H9 (cell line): ENCODE data around the gene STX2. TPM values are rescaled to one million over a fixed set of nuclear protein-coding genes. Genes with fewer than 3 reads are reported as not detected.

ENCODE experiments used
- DNase-seq: peaks from one replicate; pipeline ENCODE4 v3.0.0-alpha.2; 2017
- H2AFZ ChIP-seq: one replicate; pipeline ENCODE4 v1.6.1; 2013; ENCODE audit warnings: mild to moderate bottlenecking, low read length, control low read depth, moderate library complexity
- H2AK5ac ChIP-seq: 2 replicates; pipeline ENCODE4 v1.6.1; 2013; ENCODE audit warnings: low read length, control low read depth, mixed read lengths; ENCODE audit not compliant: insufficient read length
- H2BK120ac ChIP-seq: one replicate; pipeline ENCODE4 v1.6.1; 2013; ENCODE audit warnings: low read depth, mild to moderate bottlenecking, low read length, control low read depth, inconsistent platforms; ENCODE audit not compliant: poor library complexity, severe bottlenecking
- H2BK12ac ChIP-seq: 2 replicates; pipeline ENCODE4 v1.6.1; 2013; ENCODE audit warnings: low read length, control low read depth, mixed read lengths, low read depth; ENCODE audit not compliant: insufficient read length
- H2BK15ac ChIP-seq: 2 replicates; pipeline ENCODE4 v1.6.1; 2013; ENCODE audit warnings: low read depth, low read length, control low read depth
- H2BK20ac ChIP-seq: one replicate; pipeline ENCODE4 v1.6.1; 2013; ENCODE audit warnings: low read depth, mild to moderate bottlenecking, low read length, control low read depth, inconsistent platforms; ENCODE audit not compliant: poor library complexity, severe bottlenecking
- H2BK5ac ChIP-seq: 2 replicates; pipeline ENCODE4 v1.6.1; 2013; ENCODE audit warnings: low read length, control low read depth, mixed read lengths; ENCODE audit not compliant: insufficient read length
- H3K14ac ChIP-seq: 2 replicates; pipeline ENCODE4 v1.6.1; 2013; ENCODE audit warnings: low read length, control low read depth; ENCODE audit not compliant: insufficient read depth
- H3K18ac ChIP-seq: 2 replicates; pipeline ENCODE4 v1.6.1; 2013; ENCODE audit warnings: low read depth, mild to moderate bottlenecking, mixed read lengths, low read length, control low read depth; ENCODE audit not compliant: insufficient read length
- H3K23ac ChIP-seq: 2 replicates; pipeline ENCODE4 v1.6.1; 2013; ENCODE audit warnings: low read length, control low read depth, mixed read lengths, low read depth; ENCODE audit not compliant: insufficient read length
- H3K23me2 ChIP-seq: 2 replicates; pipeline ENCODE4 v1.6.1; 2013; ENCODE audit warnings: low read depth, mild to moderate bottlenecking, mixed read lengths, low read length, control low read depth; ENCODE audit not compliant: insufficient read length, poor library complexity, severe bottlenecking
- H3K27ac ChIP-seq: 2 replicates; pipeline ENCODE4 v1.5.1; 2013; ENCODE audit warnings: low read length, control low read depth, mixed read lengths, low read depth; ENCODE audit not compliant: insufficient read length
- H3K27me3 ChIP-seq: 2 replicates; pipeline ENCODE4 v1.6.1; 2013; ENCODE audit warnings: low read length, control low read depth, inconsistent platforms; ENCODE audit not compliant: insufficient read depth
- H3K4ac ChIP-seq: 2 replicates; pipeline ENCODE4 v1.6.1; 2013; ENCODE audit warnings: low read depth, mild to moderate bottlenecking, control low read depth, inconsistent platforms, low read length, moderate library complexity
- H3K4me1 ChIP-seq: 2 replicates; pipeline ENCODE4 v1.6.1; 2013; ENCODE audit warnings: low read length, control low read depth, inconsistent platforms; ENCODE audit not compliant: insufficient read depth
- H3K4me2 ChIP-seq: 2 replicates; pipeline ENCODE4 v1.6.1; 2013; ENCODE audit warnings: low read length, control low read depth, mixed read lengths; ENCODE audit not compliant: insufficient read length, insufficient read depth
- H3K56ac ChIP-seq: 2 replicates; pipeline ENCODE4 v1.6.1; 2013; ENCODE audit warnings: low read depth, mild to moderate bottlenecking, mixed read lengths, low read length, control low read depth; ENCODE audit not compliant: insufficient read length
- H3K79me1 ChIP-seq: 2 replicates; pipeline ENCODE4 v1.6.1; 2013; ENCODE audit warnings: low read depth, mild to moderate bottlenecking, moderate library complexity, low read length, control low read depth, inconsistent platforms; ENCODE audit not compliant: insufficient read depth, poor library complexity, severe bottlenecking
- H3K79me2 ChIP-seq: 2 replicates; pipeline ENCODE4 v1.6.1; 2013; ENCODE audit warnings: low read length, control low read depth, inconsistent platforms; ENCODE audit not compliant: insufficient read depth
- H3K9ac ChIP-seq: 2 replicates; pipeline ENCODE4 v1.6.1; 2013; ENCODE audit warnings: low read length, control low read depth, mixed read lengths; ENCODE audit not compliant: insufficient read length; ENCODE audit errors: extremely low read depth
- H3K9me3 ChIP-seq: one replicate; pipeline ENCODE4 v1.6.1; 2013; ENCODE audit warnings: low read depth, low read length, inconsistent platforms; ENCODE audit not compliant: control insufficient read depth
- H3T11ph ChIP-seq: one replicate; pipeline ENCODE4 v1.6.1; 2013; ENCODE audit warnings: mild to moderate bottlenecking, low read length, control low read depth, inconsistent platforms
- H4K20me1 ChIP-seq: one replicate; pipeline ENCODE4 v1.6.1; 2013; ENCODE audit not compliant: control insufficient read depth, insufficient read length, insufficient read depth
- H4K5ac ChIP-seq: 2 replicates; pipeline ENCODE4 v1.6.1; 2013; ENCODE audit warnings: low read depth, mild to moderate bottlenecking, mixed read lengths, low read length, control low read depth; ENCODE audit not compliant: insufficient read length
- H4K8ac ChIP-seq: replicated peaks from 2 replicates; pipeline ENCODE4 v1.6.1; 2013; ENCODE audit warnings: low read length, control low read depth, mixed read lengths, low read depth; ENCODE audit not compliant: insufficient read length
- H4K91ac ChIP-seq: 2 replicates; pipeline ENCODE4 v1.6.1; 2013; ENCODE audit warnings: low read depth, mild to moderate bottlenecking, moderate library complexity, mixed read lengths, low read length, control low read depth; ENCODE audit not compliant: insufficient read length
- H3K27ac Mint-ChIP-seq, 3 experiments: 2 replicates in 2 of 3; 3 replicates in 1 of 3; pipeline ENCODE4 v1.8.0; 2020 to 2021; ENCODE audit warnings: mixed read lengths in 3 of 3, mild to moderate bottlenecking in 1 of 3, moderate library complexity in 1 of 3
- H3K27me3 Mint-ChIP-seq: 2 replicates; pipeline ENCODE4 v1.8.0; 2021; ENCODE audit warnings: low read depth, mild to moderate bottlenecking, moderate library complexity, mixed read lengths
- H3K36me3 Mint-ChIP-seq, 3 experiments: 2 replicates in 2 of 3; 3 replicates in 1 of 3; pipeline ENCODE4 v1.8.0; 2020 to 2021; ENCODE audit warnings: low read depth in 3 of 3, mixed read lengths in 3 of 3; ENCODE audit not compliant: insufficient read depth in 1 of 3
- H3K4me1 Mint-ChIP-seq, 2 experiments: 2 replicates each; pipeline ENCODE4 v1.8.0; 2020; ENCODE audit warnings: mixed read lengths in 2 of 2
- H3K4me3 Mint-ChIP-seq, 2 experiments: 2 replicates in 1 of 2; 3 replicates in 1 of 2; pipeline ENCODE4 v1.8.0; 2020 to 2021; ENCODE audit warnings: mild to moderate bottlenecking in 2 of 2, mixed read lengths in 2 of 2, moderate library complexity in 1 of 2
- H3K9me3 Mint-ChIP-seq, 2 experiments: 2 replicates in 1 of 2; 3 replicates in 1 of 2; pipeline ENCODE4 v1.8.0; 2020; ENCODE audit warnings: mild to moderate bottlenecking in 2 of 2, mixed read lengths in 2 of 2, moderate library complexity in 1 of 2
- WGBS: extraction: QIAGEN DNeasy Blood & Tissue Kit; methylation state at CpG from one replicate; pipeline ENCODE4 v1.1.7; 2013; ENCODE audit warnings: missing lambda C conversion rate, low lambda C conversion rate, mixed read lengths; ENCODE audit not compliant: insufficient read length; ENCODE audit errors: extremely low coverage; 5-methylcytosine and 5-hydroxymethylcytosine counted together
- total RNA-seq: library from RNA; stranded (reverse); gene quantifications from 2 replicates; pipeline ENCODE4 v1.2.1, GENCODE V29; 2021
- TF ChIP-seq, protein P1 (sequence below): fragments of 200-600 bp; sonication (generic); conservative IDR thresholded peaks from 3 replicates; pipeline ENCODE4 v1.8.0; 2021; ENCODE audit warnings: antibody characterized with exemption, mild to moderate bottlenecking

Gene STX2
- total RNA-seq, 1 experiment from 2014 or later: 19.4 TPM

DNA sequence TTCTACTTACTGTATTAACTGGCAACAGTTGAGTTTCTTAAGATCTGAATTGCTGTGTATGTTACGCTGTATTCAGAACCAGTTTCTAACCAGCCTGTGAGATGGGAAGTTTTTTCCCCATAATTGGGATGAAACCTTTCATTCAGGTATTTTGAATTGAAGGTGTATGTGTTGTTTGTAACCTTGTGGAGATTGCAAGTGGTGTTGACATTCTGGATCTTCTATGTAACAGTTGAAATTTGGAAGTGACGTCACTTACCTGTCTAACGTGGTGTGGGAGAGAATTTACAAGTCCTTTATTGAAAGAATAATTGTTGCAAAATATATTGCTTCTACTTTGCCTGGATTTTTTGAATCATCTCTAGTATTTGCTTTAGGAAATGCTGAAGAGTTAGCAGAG, 38.3 kb upstream of the STX2 start:
- H2AFZ ChIP-seq: no peak overlapping the region
- H3K4ac ChIP-seq: no peak overlapping the region
- H3K79me2 ChIP-seq: peaks cover 13% of the 10 kb centered on the region; the same call in 1 of the 2 replicates
- no peak overlapping the region for H2BK12ac ChIP-seq
- H3K79me1 ChIP-seq: no peaks in the 10 kb centered on the region
- no peak overlapping the region for H2BK15ac ChIP-seq
- no CpG with 5 or more reads among the region's 3 CpGs for WGBS
- H3K56ac ChIP-seq: no peak overlapping the region
- no peak overlapping the region for H4K91ac ChIP-seq
- H3K23me2 ChIP-seq: peaks cover 7% of the 10 kb centered on the region
- peaks cover 2% of the 10 kb centered on the region; the same call in 1 of the 2 replicates for H3K4me1 ChIP-seq
- no peaks in the 10 kb centered on the region for H3K9me3 ChIP-seq
- H4K20me1 ChIP-seq: peaks cover 7% of the 10 kb centered on the region
- H3K27me3 ChIP-seq: no peaks in the 10 kb centered on the region
- no peak overlapping the region for H3K18ac ChIP-seq
- H3K23ac ChIP-seq: no peak overlapping the region
- no peak overlapping the region for H3K9ac ChIP-seq
- H4K5ac ChIP-seq: no peak overlapping the region
- TF ChIP-seq, protein P1, sequence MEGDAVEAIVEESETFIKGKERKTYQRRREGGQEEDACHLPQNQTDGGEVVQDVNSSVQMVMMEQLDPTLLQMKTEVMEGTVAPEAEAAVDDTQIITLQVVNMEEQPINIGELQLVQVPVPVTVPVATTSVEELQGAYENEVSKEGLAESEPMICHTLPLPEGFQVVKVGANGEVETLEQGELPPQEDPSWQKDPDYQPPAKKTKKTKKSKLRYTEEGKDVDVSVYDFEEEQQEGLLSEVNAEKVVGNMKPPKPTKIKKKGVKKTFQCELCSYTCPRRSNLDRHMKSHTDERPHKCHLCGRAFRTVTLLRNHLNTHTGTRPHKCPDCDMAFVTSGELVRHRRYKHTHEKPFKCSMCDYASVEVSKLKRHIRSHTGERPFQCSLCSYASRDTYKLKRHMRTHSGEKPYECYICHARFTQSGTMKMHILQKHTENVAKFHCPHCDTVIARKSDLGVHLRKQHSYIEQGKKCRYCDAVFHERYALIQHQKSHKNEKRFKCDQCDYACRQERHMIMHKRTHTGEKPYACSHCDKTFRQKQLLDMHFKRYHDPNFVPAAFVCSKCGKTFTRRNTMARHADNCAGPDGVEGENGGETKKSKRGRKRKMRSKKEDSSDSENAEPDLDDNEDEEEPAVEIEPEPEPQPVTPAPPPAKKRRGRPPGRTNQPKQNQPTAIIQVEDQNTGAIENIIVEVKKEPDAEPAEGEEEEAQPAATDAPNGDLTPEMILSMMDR: no peak
- no peak overlapping the region; a peak in 1 of 5 replicates for H3K4me3 Mint-ChIP-seq
- H3T11ph ChIP-seq: no peak overlapping the region
- H3K4me2 ChIP-seq: no peak overlapping the region
- no peak overlapping the region for H3K27ac ChIP-seq
- no peak overlapping the region for H4K8ac ChIP-seq
- peaks cover 55 to 61% of the 10 kb centered on the region in 2 experiments for H3K4me1 Mint-ChIP-seq
- no peak for DNase-seq
- peaks cover 0 to 2% of the 10 kb centered on the region in 2 experiments; a peak in 1 of 5 replicates for H3K9me3 Mint-ChIP-seq
- H2BK5ac ChIP-seq: no peak overlapping the region
- H2BK120ac ChIP-seq: no peak overlapping the region
- H2BK20ac ChIP-seq: no peak overlapping the region
- H3K27me3 Mint-ChIP-seq: no peaks in the 10 kb centered on the region; the same call in 1 of the 2 replicates
- H2AK5ac ChIP-seq: no peak overlapping the region
- H3K27ac Mint-ChIP-seq: peak overlapping the region in 1 of 3 experiments; percentile 84; a peak in 3 of 7 replicates
- no peak overlapping the region for H3K14ac ChIP-seq
- H3K36me3 Mint-ChIP-seq: peaks cover 43 to 55% (median 52%) of the 10 kb centered on the region in 3 experiments
